H4 (cell line): ENCODE data around the gene PPM1H. TPM values are rescaled to one million over a fixed set of nuclear protein-coding genes. Genes with fewer than 3 reads are reported as not detected.
"Not testable (repeated sequence)": the region's sequence is repeated elsewhere in the genome, so short reads cannot be mapped to it uniquely, and the experiment has no call there.

Experiments used
- DNase-seq: peaks from one replicate; pipeline ENCODE4 v3.0.0-alpha.2; 2015; ENCODE audit warnings: low spot score
- total RNA-seq: library from RNA; depleted of rRNA; stranded (reverse); fragments of >200 nt; shearing (Covaris generic); gene quantifications from 2 replicates; pipeline ENCODE4 v1.2.3, GENCODE V29; 2014

The PPM1H gene
- total RNA-seq, 1 experiment from 2014 or later, result 2.9 TPM

DNA sequence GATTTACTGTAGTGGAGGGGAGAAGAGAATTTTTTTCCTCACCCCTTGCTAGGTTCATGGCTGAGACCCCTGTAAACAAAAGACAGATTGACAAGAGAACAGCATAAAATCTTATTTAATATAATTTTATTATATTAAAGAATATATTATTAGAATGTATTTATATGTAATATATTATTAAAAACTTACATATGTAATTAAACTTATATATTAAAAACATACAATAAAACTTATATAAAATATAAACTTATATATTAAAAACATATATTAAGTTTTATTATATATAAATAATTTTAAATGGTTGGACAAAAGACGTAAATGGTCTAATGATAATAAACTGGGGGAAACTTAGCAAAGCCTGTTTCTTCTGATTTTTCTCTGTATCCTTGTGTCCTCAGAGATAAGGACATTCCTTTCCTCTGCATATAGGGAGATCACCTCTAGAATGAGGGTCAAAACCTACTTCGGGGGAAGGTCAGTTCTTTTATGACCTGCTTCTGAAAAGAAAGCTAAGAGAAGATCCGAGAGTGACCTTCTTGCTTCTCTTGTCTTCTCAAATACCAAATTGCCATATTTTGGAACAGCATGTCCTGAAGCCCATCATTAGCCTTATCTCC, 8.9 kb upstream of the PPM1H start:
- DNase-seq, result no peak

DNA sequence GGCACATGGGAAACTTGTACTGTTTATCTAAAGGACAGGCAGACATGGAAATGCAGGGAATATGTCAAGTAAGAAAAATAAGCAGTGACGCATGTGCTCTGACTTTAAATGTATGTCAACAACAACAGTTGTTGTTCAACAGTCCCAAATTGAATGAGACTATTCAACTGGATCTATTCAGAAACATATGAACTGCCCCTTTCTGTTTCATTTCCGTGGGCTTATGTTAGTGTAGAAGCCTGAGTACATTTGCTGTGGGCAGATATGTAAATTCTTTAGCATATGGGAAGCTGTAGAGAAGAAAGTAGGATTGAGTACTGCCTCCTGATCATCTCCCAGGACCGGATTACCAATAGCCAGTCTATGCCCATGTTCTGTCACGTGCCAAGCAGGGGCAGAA, 7.4 kb upstream of the PPM1H start:
- not testable (repeated sequence) for DNase-seq

DNA sequence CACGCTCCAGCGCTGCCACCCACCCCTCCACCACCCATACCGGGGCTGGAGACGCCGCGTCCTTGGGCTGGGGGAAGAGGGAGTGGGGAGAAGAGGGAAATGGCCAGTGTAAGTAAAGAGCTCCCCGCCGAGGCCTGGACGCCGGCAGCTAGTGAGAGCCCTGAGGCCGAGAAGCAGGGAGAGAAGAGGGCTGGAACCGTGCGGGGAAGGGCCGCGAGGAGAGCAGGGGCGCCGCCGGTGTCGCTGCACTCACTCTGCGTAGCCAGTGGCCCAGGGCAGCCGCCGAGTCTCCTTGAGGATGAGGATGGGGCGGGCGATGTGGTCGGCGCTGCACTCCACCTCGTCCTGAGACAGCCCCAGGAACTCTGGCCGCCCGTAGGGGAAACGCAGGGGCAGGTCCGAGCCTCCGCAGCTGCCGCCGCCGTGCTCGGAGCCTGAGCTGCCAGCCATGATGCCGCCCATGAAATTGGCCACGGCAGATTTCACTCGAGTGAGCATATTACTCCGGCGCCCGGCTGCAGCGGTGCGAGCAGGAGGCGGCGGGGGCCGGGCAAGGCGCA, 631 bp downstream of the PPM1H start:
- no peak for DNase-seq

DNA sequence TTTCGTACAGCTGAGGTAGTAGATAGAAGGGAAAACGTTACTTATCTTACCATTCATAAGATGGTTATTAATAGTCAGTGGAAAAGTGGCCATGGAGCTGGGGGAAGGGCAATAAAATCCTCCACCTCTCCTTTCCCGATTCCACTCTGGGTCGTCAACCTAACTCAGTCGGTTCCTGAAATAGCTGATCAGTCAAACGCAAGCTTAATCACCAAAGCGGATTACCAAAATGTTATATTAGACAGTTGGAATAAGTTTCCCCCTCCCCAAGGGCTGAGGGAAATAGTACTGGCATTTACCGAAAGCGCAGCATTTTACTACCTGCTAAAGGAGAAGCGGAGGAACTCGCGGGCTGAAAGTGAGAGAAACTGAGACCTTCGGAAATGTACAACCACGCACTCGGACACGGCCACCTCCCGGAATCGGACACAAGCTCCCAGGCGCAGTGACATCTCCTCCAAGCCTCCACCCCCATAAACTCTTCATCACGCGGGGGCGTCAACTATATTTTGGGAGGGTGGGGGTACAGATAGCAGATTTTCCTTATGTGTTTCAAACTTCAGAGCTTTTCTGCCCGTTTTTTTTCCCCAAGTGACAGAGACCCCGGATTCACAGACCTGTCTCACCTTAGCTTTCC, 1.2 kb downstream of the PPM1H start:
- no peak for DNase-seq

DNA sequence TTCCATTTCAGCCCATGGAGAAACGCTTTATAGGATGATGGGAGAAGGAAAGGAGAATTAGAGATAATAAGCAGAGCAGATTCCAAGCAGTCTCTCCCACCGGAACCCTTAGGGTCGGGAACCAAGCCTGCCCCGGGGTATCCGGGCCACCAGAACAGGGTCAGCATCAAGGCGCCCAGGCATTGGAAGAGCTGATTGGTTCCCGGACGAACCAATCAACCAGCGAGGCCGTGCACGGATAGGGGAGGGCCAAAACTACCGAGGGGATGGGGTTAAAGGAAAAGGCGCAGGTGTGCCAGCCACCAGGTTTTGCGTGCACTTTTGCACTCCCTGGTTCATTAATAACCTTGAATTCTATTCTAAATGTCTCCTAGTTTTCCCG, 1.7 kb downstream of the PPM1H start:
- DNase-seq, result no peak

DNA sequence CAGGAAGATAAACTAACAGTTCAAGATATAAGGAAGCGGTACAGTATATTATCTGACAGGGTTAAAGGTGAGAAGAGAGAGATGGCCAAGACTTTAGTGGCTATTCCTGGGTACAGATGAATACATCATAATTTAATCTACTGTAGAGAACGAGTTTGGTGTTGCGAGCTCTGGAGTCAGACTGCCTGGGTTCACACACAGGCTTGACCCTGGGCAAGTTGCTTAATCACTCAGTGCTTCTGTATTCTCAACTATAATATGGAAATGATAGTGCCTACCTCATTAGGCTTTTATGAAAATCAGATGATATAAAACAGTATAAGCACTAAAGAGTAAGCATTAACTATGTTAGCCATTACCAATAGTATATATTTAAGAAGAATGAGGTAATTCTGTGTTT, 3.5 kb downstream of the PPM1H start:
- no peak for DNase-seq

DNA sequence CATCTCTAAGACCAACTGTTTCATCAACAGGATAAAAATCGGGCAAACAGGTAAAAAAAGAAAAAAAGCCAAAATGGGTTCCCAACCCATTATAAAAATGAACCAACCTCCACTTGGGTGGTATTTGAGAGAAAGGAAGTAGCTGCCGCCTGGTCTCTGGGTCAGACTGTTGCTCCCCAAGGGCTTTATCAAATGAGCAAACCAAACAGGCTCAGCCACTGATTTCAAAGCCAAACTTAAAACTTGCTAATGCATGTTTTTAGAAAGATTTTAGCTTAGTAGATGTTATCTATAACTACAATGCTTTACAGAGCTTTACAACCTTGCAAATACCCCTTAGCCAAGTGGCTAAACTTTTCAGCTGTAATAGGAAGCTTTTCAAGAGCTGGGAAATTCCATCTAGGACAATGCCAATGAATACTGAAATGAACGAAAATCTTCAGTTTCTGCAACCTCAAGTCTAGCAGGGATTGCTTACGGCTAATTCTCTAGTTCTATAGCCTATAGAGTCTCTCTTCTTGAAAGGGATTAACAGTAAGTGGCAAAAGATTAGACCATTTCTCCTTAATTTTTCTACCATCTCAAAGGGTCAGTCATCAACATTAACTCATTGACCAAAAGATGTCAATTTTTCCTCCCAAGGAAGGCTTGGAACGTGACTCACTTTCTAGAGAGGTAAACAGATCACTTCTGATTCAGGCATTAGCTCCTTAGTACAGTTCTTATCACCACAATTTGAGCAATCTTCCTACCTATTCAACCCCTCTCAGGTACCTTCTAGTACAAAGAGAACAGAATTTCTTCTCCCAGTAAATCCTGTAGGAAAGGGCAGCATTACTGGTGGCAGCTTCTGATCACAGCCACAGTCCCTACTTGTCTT, 4.2 kb downstream of the PPM1H start:
- no peak for DNase-seq

DNA sequence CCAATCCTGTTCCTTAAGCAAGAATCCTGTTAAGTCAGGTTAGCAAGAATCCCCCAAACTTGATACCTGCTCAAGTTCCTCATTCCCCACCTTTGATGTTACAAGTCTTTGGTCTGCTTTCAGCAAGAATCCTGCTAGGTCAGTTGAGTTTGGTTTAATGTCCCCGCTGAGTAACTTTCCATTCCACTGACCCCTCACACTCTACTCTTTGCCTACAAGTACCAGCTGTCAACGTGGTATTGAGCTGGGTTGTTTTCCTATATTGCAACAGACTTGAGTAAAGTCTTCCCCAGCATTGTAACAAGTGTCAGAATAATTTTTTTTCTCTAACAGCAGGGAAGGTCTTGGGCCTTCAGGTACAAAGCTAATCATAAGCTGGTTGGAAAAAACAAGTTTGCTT, 6.3 kb downstream of the PPM1H start:
- DNase-seq, result no peak

DNA sequence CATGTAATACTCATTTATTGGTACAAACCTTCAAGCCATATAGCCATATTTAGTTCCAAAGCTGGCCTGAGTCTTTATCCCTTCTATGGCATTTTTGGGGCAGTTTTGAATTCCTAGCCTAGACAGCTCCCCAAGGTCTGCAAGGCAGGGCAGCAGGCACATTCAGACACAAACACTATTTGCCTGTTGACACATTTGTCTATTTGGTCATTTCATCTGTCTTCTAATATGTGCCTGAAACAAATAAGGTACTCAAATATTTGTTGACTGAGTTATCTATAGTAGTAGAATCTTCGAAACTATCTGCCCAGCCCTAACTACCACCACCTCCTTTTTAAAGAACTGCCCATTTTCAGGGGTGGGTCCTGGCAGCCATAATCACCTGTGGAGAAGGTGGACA, 9.3 kb downstream of the PPM1H start:
- DNase-seq, result no peak

DNA sequence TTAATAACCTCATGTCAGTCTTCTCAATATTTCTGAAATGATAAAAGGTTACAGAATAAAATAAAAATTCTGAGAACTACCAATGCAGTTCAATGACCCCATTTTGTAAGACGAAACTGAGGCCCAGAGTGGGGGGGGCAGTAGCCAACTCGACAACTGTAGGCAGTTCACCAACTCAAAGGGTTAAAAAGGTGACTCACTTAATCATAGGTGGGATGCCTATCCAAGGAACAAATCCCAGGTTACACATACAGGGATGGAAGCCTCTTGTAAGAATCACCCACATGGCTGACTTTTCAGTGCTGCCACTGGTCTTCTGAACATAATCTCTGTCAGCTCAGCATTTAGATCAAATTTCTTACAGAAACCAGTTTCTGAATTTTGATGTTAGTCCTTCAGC, 10.9 kb downstream of the PPM1H start:
- DNase-seq, result no peak

DNA sequence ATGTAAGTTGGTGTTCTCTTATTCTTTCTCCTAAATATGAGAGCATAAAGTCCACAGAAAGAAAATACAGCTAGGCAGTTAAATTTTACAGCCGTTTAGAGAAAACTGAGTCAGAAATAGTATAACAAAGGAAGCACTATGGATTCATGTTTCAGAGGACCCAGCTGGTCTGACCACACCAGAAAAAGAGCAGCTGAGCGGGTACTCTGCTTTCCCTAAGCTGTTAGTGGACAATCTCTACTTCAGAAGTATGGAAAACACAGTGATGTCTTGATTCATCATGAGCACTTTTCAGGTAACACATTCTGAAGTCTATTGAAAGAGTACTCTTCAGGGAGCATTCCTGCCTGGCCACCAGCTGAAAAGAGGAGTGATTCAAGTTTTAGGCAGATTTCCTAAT, 12.4 kb downstream of the PPM1H start:
- DNase-seq, result no peak

DNA sequence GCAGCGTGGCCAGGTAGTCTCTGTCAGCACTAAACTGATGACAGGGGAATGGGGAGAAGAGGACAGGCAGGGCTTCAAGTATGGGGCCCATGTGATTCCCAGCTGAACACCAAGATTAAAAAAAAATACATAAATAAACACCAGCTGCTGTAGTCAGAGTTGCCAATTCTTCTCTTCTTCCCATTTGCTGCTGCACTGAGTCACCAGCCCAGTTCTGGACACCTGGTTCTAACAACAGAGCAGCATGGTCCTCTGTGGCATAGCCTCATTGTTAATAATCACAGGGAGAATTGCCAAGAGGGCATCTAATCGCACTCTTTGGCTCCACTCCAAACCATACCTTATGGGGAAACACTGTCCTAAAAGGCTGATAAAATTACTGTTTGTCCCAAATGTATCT, 15.1 kb downstream of the PPM1H start:
- DNase-seq, result peak; percentile 53

DNA sequence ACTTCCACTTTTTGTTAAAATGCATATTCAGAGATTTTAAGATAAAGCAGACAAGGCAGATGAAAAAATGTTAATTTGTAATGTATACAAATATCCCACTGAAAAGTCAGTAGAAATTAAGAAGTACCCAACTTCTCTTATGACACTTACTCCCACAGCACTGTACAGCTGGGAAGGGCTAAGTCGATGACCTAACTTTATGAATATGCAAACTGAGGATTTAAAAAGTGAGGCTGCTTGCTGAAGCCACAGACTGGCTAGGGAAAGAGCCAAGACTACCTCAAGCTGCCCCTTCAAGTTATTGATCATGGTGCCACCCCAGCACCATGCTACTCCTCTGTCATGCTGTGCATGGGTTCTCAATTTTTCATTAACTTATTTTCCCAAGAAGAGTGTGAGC, 17.0 kb downstream of the PPM1H start:
- DNase-seq, result no peak

DNA sequence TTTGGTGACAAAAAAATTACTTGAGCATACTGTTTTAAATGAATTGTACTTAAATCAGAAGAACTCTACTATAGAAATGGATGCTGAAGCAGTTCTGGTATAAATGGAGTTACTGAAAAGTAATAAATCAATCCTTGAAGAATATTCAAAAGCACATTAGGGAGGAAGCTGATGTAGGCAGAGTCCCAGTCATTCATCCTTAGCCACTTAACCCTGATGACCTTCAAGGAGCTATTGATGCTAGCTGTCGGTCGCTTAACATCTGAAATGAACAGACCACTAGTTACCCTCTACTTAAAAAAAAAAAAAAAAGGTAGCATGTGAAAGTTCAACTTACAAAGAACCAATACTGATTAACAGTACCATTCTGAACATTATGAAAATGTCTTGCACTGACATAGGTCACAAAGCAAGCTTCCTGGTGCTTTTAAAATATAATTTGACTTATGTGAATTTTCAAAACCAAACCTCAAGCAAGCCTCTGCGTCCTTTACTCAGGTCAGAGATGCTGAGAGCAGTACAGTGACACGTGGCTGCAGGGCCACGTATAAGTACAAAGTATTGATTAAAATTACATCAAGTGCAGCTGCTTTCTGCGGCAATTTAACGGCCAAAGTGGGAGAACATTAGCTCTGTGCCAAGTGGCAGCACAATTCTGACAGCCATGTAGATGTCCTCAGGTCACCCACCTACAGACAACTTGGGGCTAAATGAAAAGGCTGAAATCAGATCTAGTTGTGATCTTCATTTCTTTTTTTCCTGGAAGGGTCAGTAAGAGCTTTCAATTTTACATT, 18.1 kb downstream of the PPM1H start:
- DNase-seq, result no peak

DNA sequence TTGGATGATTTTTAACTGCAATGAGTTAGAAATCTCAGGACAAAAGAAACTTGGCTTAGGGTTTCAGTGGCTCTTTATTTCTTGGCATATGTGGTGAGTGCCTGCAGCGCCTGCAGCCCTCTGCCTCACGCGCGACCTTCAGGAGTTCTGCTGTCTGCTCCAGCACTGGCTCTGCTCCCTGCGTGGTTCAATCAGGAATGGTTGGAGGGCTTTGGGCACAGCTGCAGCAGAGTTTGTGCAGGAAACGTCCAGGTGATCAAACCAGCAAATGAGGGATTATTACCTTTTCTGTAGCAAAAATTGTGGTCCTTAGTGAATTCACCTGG, 19.8 kb downstream of the PPM1H start:
- DNase-seq, result no peak

DNA sequence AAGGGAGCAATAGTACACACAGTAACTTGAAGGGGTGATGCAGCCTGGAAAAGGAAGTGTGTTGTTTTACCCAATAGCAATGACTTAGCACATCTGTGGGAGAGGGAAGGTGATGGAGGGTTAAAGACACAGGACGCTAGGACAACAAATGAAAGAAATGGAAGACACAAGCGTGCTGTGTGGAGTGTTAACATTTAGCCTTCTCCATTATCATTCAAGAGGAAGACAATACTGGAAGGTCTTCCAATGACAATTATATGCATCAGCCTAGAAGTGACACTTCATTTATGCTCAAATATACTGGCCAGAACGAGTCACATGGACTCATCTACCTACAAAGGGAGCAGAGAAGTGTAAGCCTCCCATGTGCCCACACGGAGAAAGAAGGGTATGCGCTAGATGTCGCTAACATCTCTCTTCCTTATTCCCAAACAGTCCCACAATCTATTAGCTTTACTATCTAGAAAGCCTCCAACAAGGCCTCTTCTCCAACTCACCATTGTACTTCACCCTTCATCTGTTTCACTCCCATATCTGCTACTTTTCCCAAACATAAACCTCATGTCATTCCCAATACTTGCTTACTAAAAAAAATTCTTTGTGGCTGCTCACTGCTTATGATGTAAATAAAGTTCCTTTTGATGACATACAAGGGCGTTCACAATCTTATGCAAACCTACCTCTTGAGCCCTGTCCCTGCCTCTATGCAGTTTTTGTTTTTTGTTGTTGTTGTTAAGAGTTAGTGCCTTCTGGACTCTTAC, 20.3 kb downstream of the PPM1H start:
- DNase-seq, result no peak

DNA sequence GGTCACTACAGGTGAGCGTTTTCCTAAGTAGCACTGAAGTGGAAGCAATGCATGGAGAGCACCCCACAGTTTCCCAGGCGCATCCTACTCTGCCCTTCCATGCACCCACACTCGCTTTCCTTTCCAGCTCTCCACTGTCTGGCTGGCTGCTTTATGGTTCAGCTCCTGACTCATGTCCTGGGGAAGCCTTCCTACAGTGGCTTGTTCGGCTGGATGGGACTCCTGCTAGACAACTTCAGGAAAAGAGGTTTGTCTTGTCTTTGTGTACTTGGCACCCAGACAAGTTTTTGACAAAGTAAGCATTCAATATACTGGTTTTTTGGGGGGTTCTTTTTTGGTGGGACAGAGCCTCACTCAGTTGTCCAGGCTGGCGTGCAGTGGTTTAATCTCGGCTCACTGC, 21.6 kb downstream of the PPM1H start:
- no peak for DNase-seq

DNA sequence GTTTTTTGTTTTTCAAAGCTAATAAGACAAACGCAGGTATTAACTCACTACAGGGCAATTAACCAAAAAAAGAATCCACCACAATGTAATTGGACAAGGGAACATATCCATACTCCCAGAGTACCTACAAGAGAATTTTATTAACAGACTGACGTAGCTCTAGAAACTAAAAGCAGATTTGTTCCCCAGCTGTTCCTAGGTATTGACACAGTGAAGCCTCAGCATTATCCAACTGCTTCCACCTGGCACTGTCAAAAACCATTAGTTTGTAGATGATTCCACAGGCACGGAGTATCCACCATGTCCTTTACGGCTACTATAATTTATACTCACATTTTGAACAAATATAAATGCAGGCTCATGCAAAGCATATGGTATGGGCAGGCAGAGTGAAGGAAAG, 22.3 kb downstream of the PPM1H start:
- DNase-seq, result no peak

DNA sequence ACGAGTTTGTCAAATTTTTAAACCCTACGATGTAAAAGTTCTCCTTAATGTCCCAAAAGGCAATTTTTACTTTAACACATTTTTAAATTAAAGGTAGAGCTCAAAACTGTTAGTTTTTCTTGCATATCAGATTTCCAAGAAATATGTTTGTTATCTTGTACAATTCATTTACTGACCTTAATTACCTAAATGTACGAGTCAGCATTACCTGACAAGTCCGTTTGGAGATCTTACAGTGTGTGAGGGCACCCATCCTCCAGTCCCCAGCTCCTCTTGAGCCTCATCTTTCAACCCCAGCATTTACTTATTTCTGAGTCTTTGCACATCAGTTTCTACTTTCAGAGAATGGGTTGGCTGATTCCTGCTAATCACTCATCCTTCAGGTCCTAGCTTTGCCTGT, 23.7 kb downstream of the PPM1H start:
- DNase-seq, result no peak

DNA sequence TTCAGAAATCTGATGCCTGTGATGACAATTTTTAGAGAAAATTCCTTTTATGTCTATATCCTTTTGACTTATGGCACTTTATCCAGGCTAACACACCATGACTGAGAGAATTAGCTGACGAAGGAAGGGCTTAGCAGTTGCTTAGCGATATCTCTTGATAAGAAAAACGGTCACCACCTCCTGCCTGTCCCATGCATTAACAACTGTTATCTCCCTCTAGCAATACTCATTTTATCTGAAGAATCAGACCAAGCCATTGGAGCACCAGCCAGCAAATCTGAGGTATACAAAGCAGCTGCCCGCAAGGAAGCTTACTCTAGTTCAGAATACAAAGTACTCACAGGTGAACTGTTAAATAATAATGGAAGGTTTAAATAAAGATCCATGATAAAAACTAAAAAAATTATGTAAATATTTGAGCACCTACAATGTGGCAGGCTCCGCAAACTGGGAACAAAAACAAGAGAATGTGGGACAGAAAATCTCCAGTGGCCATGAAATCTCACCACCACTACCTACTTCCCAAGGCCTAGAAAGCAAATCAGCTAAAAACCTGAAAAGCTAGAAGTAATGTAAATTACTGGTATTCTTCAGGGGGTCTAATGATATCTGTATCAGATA, 24.3 kb downstream of the PPM1H start:
- DNase-seq, result no peak

DNA sequence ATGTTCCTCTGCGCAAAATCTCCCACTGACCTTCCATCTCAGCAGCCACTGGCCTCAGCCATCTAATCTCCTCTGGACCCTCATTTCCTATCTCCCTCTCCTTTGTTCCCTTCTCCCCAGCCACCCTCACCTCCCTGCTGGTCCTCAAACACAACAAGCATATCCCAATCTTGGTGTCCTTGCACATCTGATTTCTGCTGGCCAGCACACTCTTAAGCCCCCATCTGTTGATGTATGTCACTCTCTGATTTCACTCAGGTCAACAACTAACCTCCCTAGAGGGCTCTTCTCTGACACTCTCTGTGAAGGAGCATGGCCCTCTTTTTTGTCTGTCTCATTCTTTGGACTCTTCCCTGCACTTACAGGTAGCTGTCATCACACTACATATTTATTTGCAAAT, 25.6 kb downstream of the PPM1H start:
- DNase-seq, result no peak
